Stimulated activated CD4-positive, alpha-beta T cell treated with anti-CD3 and anti-CD28 coated beads, Interleukin-15, amount 100 ng/mL, for 48 hours (primary cell): Measurements from ENCODE around the gene SP4.
"Not testable (repeated sequence)": the region's sequence is repeated elsewhere in the genome, so short reads cannot be mapped to it uniquely, and the experiment has no call there.

ENCODE experiments used
- DNase-seq, 2 donors: peaks; one replicate each; pipeline ENCODE4 v3.0.0-alpha.2; 2020; ENCODE audit warnings: low read depth in 2 of 2

The SP4 gene

DNA sequence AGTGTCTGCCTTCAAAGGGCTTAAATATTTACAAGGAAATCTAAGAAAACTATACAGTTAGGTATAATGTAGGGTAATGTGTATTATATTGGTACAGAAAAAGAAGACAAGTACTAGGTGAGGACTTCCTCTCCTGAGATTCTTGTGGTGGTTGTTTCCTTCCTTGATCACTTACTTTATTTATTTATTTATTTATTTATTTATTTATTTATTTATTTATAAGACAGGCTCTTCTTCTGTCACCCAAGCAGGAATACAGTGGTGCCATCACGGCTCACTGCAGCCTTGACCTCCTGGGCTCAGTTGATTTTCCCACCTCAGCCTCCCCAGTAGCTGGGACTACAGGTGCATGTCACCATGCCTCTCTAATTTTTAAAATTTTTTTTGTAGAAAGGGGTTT lies 96.8 kb downstream of the SP4 start:
- no peak for DNase-seq

DNA sequence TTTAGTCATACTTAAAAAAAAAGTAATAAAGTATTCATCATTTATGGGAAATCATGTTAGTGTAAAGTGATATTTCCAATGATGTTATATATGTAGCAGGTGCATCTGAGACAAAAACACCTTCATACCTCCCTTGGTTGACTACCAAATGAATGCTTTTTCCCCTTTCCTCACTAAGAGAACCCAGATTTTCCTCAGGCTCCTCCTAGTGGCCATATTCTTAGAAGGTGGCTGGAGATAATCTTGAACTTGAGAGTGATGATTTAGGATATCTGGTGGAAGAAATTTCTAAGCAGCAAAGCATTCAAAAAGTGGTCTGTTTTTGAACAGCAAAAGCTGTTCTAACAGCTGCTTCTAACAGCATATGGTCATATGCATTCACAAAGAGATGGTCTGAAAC lies 98.1 kb downstream of the SP4 start:
- DNase-seq, result no peak

DNA sequence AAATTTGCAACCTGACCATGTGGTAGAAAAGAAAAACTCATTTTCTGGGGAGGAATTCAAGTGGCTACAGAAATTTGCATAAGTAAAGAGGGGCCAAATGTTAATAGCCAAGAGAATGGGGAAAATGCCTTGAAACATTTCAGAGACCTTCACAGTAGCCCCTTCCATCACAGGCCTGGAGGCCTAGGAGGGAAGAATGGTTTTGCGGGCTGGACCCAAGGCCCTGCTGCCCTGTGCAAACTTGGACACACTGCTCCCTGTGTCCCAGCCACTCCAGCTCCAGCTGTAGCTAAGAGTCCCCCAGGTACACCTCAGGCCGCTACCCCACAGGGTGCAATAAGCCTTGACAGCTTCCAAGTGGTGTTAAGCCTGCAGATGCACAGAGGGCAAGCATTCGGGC lies 98.6 kb downstream of the SP4 start:
- no peak for DNase-seq

DNA sequence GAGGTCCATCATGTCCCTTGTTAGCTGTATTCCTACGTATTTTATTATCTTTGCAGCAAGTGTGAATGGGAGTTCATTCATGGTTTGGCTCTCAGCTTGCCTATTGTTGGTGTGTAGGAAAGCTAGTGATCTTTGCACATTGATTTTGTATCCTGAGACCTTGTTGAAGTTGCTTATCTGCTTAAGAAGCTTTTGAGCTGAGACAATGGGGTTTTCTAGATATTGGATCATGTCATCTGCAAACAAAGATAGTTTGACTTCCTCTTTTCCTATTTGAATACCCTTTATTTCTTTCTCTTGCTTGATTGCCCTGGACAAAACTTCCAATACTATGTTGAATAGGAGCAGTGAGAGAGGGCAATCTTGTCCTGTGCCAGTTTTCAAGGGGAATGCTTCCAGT lies 104.6 kb downstream of the SP4 start:
- DNase-seq, result not testable (repeated sequence)

DNA sequence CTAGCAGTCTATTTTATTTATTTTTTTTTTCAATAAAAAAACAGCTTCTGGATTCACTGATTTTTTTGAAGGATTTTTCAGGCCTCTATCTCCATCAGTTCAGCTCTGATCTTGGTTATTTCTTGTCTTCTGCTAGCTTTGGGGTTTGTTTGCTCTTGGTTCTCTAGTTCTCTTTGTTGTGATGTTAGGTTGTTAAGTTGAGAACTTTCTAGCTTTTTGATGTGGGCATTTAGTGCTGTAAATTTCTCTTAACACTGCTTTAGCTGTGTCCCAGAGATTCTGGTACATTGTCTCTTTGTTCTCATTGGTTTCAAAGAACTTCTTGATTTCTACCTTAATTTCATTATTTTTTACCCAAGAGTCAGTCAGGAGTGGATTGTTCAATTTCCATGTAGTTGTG lies 105.8 kb downstream of the SP4 start:
- DNase-seq, result not testable (repeated sequence)

DNA sequence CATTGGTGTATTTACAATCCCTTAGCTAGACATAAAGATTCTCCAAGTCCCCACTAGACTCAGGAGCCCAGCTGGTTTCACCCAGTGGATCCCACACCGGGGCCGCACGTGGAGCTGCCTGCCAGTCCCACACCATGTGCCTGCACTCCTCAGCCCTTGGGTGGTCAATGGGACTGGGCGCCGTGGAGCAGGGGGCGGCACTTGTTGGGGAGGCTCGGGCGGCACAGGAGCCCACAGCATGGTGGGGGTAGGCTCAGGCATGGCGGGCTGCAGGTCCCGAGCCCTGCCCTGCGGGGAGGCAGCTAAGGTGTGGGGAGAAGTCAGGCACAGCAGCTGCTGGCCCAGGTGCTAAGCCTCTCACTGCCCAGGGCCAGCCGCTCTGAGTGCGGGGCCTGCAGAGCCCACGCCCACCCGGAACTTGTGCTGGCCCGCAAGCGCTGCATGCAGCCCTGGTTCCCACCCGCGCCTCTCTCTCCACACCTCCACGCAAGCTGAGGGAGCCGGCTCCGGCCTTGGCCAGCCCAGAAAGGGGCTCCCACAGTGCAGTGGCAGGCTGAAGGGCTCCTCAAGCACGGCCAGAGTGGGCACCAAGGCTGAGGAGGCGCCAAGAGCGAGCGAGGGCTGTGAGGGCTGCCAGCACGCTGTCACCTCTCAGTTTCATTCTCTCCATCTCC lies 108.7 kb downstream of the SP4 start:
- not testable (repeated sequence) for DNase-seq

DNA sequence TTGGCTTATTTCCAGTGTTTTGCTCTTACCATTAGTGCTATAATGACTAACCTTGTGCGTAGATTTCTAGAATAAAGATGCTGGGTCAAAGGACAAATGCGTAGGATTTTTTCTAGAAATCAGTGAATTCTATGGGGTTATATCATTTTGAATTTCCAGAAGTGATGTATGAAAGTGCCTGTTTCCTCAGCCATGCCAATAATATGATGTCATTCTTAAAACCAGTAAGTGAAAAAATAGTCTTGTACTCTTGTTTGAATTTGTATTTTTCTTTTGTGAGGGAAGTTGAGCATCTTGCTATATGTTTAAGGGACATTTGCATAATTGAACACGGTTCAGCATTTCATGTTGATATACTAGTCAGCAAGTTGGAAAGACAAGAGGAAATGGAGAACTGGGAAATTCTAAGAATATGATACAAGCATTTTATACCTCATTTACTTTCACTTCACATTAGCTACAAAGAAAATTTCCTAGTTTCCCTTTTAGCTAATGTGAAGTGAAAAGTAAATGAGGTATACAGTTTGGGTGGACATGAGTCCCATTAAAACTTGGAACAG lies 111.1 kb downstream of the SP4 start:
- DNase-seq, result no peak

DNA sequence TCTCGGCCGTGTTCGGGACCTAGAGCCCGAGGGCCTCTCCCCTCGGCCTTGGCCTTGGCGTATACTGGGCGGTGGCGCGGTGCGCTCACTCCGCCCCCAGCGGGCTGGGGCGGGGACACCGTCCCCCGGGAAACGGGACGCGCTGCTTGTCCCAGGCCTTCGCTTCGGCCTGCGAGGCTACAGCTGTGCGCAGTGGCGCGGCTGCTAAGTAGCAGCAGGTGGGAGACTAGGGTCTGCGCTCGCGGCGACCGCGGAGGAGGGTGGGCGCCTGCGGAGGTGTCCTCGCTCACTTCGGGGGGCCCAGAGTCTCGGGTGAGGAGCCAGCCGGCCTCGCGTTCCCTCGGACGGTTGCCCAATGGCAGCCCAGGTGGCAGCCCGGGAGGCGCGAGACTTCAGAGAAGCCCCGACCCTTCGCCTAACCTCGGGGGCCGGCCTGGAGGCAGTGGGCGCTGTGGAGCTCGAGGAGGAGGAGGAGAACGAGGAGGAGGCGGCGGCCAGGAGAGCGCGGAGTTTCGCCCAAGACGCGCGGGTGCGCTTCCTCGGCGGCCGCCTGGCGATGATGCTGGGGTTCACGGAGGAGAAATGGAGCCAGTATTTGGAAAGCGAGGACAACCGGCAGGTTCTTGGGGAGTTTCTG lies 115.1 kb downstream of the SP4 start, which contains the start of gene DNAH11:
Gene DNAH11, plus strand, starts transcription at position 149 of the 637 bp plus-strand sequence. Its CDS starts 207 bp downstream, at position 356.
- peak in 1 of 2 donors; percentile 19 for DNase-seq

DNA sequence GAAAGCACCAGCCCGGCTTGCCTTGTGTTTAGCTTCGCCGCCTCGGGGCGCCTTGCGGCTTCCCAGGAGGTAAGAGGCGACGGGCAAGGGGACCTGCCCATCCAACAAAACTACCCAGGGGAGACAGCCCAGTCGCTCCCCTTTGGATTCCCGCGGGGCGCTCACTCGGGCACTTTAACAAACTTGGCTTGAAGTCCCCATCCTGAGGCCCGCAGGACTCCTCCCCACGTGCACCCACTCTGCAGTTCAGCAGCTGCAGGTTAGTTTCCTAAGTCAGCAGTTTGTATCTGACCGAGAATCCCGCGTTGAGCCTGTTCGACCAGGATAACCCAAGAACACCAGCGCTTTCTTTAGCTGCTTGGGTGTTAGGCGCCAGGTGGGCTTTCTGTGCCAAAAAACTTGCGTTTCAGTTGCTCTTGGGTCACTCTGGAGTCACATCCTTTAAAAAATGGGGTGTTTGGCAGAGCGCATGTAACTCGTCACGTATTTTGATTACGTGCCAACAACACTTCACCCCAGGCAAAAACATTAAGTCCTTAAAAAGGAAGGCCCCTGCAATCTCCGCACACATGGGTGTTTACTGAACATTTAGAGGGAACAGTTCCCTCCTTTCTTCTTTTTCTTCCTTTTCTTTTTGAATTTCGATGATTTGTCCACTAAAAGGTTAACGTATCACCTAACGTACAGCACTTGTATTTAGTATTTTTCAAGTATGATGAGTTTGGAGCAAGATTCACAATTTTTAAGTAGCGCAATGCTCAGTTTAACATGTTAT lies 115.8 kb downstream of the SP4 start:
- no peak for DNase-seq

DNA sequence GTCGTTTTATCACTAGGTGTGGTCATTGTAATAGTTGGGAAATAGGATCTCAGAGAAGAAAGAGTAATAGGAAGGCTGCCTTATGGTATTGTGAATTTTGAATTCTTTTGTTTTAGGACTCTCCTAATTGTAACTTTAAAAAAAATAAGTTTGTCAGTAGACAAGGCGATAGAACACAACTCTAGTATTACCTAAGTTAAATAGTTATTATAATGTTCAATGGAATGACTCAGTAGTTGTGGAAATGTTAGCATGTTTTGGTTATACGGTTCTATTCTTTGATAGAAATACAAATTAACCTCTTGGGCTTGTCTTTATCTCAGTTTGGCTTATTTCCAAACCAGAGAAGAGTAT lies 116.4 kb downstream of the SP4 start:
- no peak for DNase-seq

DNA sequence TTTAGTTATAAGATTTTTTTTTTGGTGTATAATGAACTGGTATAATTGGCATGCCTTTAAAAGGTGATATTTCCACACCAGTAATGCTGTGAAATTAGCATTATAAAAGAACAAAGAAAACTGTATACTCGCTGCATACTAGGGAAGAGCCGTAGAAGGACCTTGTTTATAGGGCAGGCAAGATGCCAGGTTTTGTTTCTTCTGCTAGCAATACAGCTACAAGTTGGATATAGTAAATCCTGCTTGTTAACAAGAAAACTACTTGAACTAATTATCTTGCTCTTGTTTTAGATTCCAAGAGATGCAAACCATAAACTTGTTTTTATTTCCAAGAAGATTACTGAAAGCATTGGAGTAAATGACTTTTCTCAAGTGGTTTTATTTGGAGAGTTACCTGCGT lies 116.8 kb downstream of the SP4 start:
- no peak for DNase-seq

DNA sequence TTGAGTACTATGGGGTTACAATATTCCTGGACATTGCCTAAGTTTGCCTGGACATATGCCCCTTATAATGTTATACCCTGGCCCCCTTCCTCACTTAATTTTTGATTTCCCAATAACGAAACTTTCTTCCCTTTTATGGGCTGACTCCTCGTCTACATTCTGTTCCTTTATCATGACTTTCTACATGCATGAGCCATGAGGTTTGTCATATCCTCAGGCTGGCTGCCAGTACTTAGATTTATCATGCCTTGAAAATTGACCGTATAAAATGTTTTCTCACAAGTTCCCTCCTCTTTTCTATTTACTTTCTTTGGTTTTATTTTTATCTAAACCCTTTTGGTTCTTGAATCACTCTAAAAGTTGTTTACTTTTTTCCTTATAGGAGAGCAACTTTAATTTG lies 119.6 kb downstream of the SP4 start:
- DNase-seq, result no peak

DNA sequence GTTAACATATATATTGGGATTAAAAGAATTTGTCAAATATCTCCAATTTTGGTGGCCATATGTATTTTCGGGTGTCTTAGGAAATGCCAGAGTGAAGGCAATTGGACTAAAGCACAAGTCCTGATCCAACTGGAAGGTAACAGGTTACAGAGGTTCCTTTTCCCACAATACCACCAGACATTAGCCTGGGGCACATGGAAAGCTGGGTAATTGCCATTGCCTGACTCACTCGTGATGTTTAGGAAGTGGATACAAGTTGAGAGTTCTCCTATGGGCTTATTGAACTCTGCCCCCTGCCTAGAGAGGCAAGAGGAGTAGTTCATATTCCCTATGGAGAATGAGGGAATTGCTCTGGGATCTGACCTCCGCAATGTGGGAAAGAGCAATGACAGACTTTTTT lies 120.6 kb downstream of the SP4 start:
- DNase-seq, result no peak

DNA sequence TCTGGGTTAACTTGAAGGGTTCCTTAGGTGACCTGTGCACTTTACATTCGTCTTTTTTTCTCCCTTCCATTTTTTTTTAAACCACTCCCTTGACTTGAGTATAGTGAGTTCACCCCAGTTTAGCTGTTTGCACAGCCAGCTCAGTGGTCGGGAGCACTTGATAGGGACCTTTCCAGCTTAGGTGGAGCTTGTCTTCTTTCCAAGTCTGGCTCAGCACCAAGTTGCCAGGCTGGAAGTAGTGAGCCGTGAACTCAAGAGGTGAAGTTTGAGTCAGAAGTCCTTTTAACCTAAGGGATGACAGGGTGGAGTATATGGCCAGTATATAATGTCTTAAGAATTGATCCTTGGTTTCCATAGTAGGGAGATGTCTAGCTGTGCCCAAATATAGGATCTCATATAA lies 122.2 kb downstream of the SP4 start:
- DNase-seq, result no peak

DNA sequence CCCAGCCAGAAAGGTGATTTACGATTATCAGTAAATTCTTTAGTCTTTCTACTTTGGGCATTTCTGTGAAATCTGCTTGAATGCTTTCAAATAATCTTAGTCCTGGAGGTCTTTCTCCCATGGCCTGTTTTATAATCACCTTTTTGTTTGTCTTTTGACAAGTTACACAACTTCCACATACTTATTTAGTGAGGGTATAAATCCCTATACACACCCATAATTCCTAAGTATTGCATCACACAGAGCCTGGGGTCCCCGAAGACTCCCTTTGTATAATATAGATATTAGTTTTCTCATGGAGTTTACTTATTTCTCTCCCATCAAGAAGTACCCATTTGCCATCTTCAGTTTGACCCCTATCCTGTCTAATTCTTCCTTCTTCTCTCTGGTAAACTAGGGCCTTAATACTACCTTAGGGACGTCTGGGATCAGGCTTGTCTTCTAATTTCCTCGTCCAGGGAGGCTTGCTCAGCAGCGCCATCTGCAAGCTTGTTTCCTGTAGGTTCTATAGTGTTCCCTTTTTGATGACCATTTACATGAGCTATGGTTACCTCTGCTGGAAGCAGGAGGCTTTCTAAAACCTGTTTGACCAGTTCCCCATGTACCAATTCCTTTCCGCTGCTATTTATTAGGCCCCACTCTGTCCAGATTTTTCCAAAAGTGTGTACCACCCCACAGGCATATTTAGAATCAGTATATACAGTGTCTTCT lies 123.1 kb downstream of the SP4 start:
- DNase-seq, result no peak

DNA sequence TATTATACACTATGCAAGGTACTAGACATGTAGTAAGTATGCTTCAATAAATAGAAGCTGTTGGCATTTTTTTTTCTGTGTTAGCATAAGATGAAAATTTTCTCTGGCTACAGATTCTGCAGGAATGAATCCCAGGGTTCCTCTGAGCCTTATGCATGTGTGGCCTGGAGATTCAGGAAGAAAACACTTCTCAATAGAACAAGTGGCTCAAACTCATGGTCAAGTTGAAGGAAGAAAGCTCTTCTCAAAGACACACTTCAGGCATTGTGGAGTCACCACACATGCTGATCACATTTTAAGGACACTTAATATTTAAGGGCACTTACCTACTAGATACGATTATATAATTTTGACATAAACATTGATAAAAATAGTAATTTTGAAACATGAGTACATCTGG lies 134.5 kb downstream of the SP4 start:
- DNase-seq, result no peak
